ENCODE data around the gene FOXP4. TPM values are rescaled to one million over a fixed set of nuclear protein-coding genes. Genes with fewer than 3 reads are reported as not detected.

Gene FOXP4
- total RNA-seq, 1 donor from 2014 or later: 41.9 TPM

DNA sequence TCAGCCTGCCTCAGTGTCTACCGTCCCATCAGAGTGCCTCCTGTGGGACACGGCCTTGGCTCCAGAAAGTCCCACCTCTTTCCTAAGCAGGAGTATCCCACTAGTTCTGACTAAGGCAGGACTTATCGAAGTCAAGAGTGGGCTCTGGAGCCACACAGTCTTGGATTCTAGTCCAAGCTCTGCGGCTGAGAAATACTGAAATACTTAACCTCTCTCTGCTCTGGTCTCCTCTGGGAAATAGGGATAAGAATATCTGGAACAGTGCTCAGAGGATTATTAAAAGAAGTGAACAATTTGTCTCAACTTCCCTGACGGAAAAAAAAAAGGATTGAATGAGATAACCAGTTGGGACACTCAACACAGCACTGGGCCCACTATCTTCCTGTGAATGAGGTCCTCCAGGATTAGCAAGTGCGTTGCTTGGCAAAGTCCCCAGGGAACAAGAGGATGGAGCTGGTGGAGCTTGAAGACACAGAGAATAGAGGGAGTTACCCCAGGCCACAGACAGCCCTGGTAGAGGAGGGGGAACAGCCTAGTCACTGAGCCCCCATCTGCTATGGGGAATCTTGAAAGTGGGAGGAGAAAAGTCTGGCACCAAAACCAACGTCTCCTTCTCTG is 34.6 kb upstream of the FOXP4 start:
- Histone ChIP-seq H3K4me3 (ENCODE audit: insufficient read depth, low read depth, low read length) (no peak overlapping the region), H3K27me3 (ENCODE audit: insufficient read depth, low read length) (peaks cover 38% of the 10 kb centered on the region), H3K4me1 (ENCODE audit: insufficient read depth, low read length) (no peaks in the 10 kb centered on the region), H3K9me3 (ENCODE audit: insufficient read depth, low read depth, low read length) (no peaks in the 10 kb centered on the region), H3K4me2 (ENCODE audit: low read length) (no peak overlapping the region), H3K36me3 (ENCODE audit: insufficient read depth, low read length) (no peaks in the 10 kb centered on the region), H3K79me2 (ENCODE audit: insufficient read depth, low read length) (no peaks in the 10 kb centered on the region), H3K27ac (ENCODE audit: low read depth, low read length) (no peak overlapping the region), H3K9ac (ENCODE audit: low read length) (no peak overlapping the region), H4K20me1 (ENCODE audit: insufficient read depth, low read length) (no peaks in the 10 kb centered on the region), H2AFZ (ENCODE audit: low read depth, low read length) (no peak overlapping the region)
- FAIRE-seq: no peak
- Mint-ChIP-seq H3K36me3 (ENCODE audit: low read depth, unreplicated experiment) (no peaks in the 10 kb centered on the region), H3K4me1 (ENCODE audit: low read depth, unreplicated experiment) (no peaks in the 10 kb centered on the region), H3K4me3 (ENCODE audit: unreplicated experiment) (no peak overlapping the region), H3K27ac (ENCODE audit: unreplicated experiment) (no peak overlapping the region), H3K9me3 (ENCODE audit: unreplicated experiment) (peaks cover 10% of the 10 kb centered on the region), H3K27me3 (ENCODE audit: low read depth, unreplicated experiment) (peaks cover 83% of the 10 kb centered on the region)
- no peak for DNase-seq (ENCODE audit: low read depth)
- TF ChIP-seq, protein P1, sequence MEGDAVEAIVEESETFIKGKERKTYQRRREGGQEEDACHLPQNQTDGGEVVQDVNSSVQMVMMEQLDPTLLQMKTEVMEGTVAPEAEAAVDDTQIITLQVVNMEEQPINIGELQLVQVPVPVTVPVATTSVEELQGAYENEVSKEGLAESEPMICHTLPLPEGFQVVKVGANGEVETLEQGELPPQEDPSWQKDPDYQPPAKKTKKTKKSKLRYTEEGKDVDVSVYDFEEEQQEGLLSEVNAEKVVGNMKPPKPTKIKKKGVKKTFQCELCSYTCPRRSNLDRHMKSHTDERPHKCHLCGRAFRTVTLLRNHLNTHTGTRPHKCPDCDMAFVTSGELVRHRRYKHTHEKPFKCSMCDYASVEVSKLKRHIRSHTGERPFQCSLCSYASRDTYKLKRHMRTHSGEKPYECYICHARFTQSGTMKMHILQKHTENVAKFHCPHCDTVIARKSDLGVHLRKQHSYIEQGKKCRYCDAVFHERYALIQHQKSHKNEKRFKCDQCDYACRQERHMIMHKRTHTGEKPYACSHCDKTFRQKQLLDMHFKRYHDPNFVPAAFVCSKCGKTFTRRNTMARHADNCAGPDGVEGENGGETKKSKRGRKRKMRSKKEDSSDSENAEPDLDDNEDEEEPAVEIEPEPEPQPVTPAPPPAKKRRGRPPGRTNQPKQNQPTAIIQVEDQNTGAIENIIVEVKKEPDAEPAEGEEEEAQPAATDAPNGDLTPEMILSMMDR (IDR thresholded peaks at IDR 0.05; ENCODE audit: insufficient read depth, low read depth, low read length): no peak
- TF ChIP-seq EZH2 (IDR thresholded peaks at IDR 0.05; ENCODE audit: insufficient read depth, low read length): no peak

DNA sequence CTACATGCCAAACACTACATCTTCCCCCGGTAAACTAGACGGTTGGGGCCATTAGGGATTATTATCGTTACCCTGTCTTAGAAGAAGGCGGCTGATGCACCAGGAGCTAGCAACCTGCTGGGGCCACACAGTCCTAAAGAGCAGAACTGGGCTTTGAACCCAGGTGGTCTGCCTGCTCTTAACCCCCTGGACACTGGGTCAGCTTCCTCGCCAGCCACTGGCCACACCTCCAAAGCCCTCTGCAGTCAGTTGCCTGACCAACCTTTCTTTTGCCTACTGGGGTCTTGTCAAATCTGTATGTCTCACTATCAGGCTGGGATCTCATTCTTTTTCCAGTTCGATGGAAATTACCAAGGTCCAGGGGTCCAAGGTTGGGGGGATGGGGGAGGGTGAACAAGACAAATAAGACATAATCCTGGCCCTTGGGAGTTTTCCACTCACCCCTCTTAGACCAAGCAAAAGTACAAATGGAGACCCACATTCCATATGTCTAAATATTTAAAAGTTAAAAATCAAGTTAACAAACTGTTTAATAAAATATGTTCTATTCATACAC is 34.0 kb upstream of the FOXP4 start:
- Histone ChIP-seq H3K9ac (ENCODE audit: low read length) (no peak overlapping the region), H3K9me3 (ENCODE audit: insufficient read depth, low read depth, low read length) (no peaks in the 10 kb centered on the region), H3K79me2 (ENCODE audit: insufficient read depth, low read length) (no peaks in the 10 kb centered on the region), H3K4me1 (ENCODE audit: insufficient read depth, low read length) (no peaks in the 10 kb centered on the region), H2AFZ (ENCODE audit: low read depth, low read length) (no peak overlapping the region), H3K4me2 (ENCODE audit: low read length) (no peak overlapping the region), H3K4me3 (ENCODE audit: insufficient read depth, low read depth, low read length) (no peak overlapping the region), H3K36me3 (ENCODE audit: insufficient read depth, low read length) (no peaks in the 10 kb centered on the region), H4K20me1 (ENCODE audit: insufficient read depth, low read length) (no peaks in the 10 kb centered on the region), H3K27me3 (ENCODE audit: insufficient read depth, low read length) (peaks cover 40% of the 10 kb centered on the region), H3K27ac (ENCODE audit: low read depth, low read length) (no peak overlapping the region)
- no peaks in the 10 kb centered on the region for H3K4me1 Mint-ChIP-seq (ENCODE audit: low read depth, unreplicated experiment)
- peaks cover 84% of the 10 kb centered on the region for H3K27me3 Mint-ChIP-seq (ENCODE audit: low read depth, unreplicated experiment)
- H3K36me3 Mint-ChIP-seq (ENCODE audit: low read depth, unreplicated experiment): no peaks in the 10 kb centered on the region
- TF ChIP-seq EZH2 (IDR thresholded peaks at IDR 0.05; ENCODE audit: insufficient read depth, low read length): no peak
- TF ChIP-seq, protein P1 (IDR thresholded peaks at IDR 0.05; ENCODE audit: insufficient read depth, low read depth, low read length): no peak
- DNase-seq (ENCODE audit: low read depth) (no peak), FAIRE-seq (no peak)
- no peak overlapping the region for H3K4me3 Mint-ChIP-seq (ENCODE audit: unreplicated experiment)
- H3K9me3 Mint-ChIP-seq (ENCODE audit: unreplicated experiment): peaks cover 10% of the 10 kb centered on the region
- H3K27ac Mint-ChIP-seq (ENCODE audit: unreplicated experiment): no peak overlapping the region

DNA sequence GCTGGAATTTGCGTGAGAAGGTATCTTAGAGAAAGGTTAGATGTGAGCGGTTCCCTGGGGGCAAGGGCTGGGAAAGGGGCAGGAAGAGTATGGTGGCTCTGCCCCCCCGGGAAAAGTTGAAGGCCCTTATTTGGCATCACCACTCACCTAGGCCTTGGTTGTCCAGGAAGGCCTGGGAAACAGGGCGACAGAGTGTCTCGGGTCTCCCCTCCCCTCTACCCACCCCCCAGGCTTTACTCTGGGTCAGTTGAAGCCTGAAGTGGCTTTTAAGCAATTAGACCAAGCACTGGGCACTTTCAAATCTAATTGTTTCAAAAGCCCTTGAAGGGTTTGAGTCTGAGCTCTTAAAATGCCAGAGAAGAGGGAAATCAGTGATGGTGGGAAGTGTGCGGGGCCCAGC is 30.2 kb upstream of the FOXP4 start:
- Histone ChIP-seq H3K4me1 (ENCODE audit: insufficient read depth, low read length) (no peaks in the 10 kb centered on the region), H2AFZ (ENCODE audit: low read depth, low read length) (no peak overlapping the region), H4K20me1 (ENCODE audit: insufficient read depth, low read length) (no peaks in the 10 kb centered on the region), H3K79me2 (ENCODE audit: insufficient read depth, low read length) (no peaks in the 10 kb centered on the region), H3K27me3 (ENCODE audit: insufficient read depth, low read length) (peaks cover 14% of the 10 kb centered on the region), H3K27ac (ENCODE audit: low read depth, low read length) (no peak overlapping the region), H3K36me3 (ENCODE audit: insufficient read depth, low read length) (no peaks in the 10 kb centered on the region), H3K4me3 (ENCODE audit: insufficient read depth, low read depth, low read length) (no peak overlapping the region), H3K9me3 (ENCODE audit: insufficient read depth, low read depth, low read length) (no peaks in the 10 kb centered on the region), H3K4me2 (ENCODE audit: low read length) (no peak overlapping the region), H3K9ac (ENCODE audit: low read length) (no peak overlapping the region)
- H3K27ac Mint-ChIP-seq (ENCODE audit: unreplicated experiment): no peak overlapping the region
- H3K4me3 Mint-ChIP-seq (ENCODE audit: unreplicated experiment): peak overlapping the region; percentile 50
- TF ChIP-seq, protein P1 (IDR thresholded peaks at IDR 0.05; ENCODE audit: insufficient read depth, low read depth, low read length): no peak
- no peak for TF ChIP-seq EZH2 (IDR thresholded peaks at IDR 0.05; ENCODE audit: insufficient read depth, low read length)
- no peak for FAIRE-seq
- no peaks in the 10 kb centered on the region for H3K36me3 Mint-ChIP-seq (ENCODE audit: low read depth, unreplicated experiment)
- peaks cover 65% of the 10 kb centered on the region for H3K27me3 Mint-ChIP-seq (ENCODE audit: low read depth, unreplicated experiment)
- H3K9me3 Mint-ChIP-seq (ENCODE audit: unreplicated experiment): peaks cover 9% of the 10 kb centered on the region
- peaks cover 4% of the 10 kb centered on the region for H3K4me1 Mint-ChIP-seq (ENCODE audit: low read depth, unreplicated experiment)
- no peak for DNase-seq (ENCODE audit: low read depth)

Data from astrocyte (in vitro differentiated cells and primary cell).